H1 (cell line): Measurements from ENCODE around the gene OR4E1. TPM values are rescaled to one million over a fixed set of nuclear protein-coding genes. Genes with fewer than 3 reads are reported as not detected.

ENCODE experiments used
- CTCF ChIA-PET: fragments of 300-600 bp; sonication (Branson Sonifier 250); formaldehyde crosslinking; loops from one replicate; lab custom pipeline; 2021; ENCODE audit not compliant: partially characterized antibody; lab: Charles Lee
- POLR2A ChIA-PET: fragments of 300-600 bp; sonication (Branson Sonifier 250); formaldehyde crosslinking; loops from one replicate; lab custom pipeline; 2021; ENCODE audit warnings: inconsistent platforms; ENCODE audit not compliant: partially characterized antibody; lab: Charles Lee
- DNase-seq, 2 experiments: peaks; one replicate each; pipeline versions ENCODE4 v3.0.0 to v3.0.0-alpha.2; 2010 to 2022; ENCODE audit warnings: low spot score in 2 of 2, low read depth in 1 of 2, mixed read lengths in 1 of 2
- FAIRE-seq: peaks from 2 replicates; lab custom pipeline; 2011; peaks lifted over from hg19 to GRCh38; lab: Jason Lieb, UNC
- H2AFZ ChIP-seq: 2 replicates; pipeline ENCODE4 v1.8.1; 2012; ENCODE audit warnings: low read length, inconsistent platforms
- H2AK5ac ChIP-seq: 2 replicates; pipeline ENCODE4 v1.6.1; 2013; ENCODE audit warnings: low read depth, low read length
- H2BK120ac ChIP-seq: replicated peaks from 2 replicates; pipeline ENCODE3; 2013; ENCODE audit warnings: low read depth, low read length, inconsistent platforms
- H2BK12ac ChIP-seq: 2 replicates; pipeline ENCODE4 v1.6.1; 2013; ENCODE audit warnings: low read depth, low read length
- H2BK15ac ChIP-seq: 2 replicates; pipeline ENCODE4 v1.6.1; 2013; ENCODE audit warnings: low read length
- H2BK20ac ChIP-seq: 2 replicates; pipeline ENCODE4 v1.6.1; 2013; ENCODE audit warnings: low read length
- H2BK5ac ChIP-seq: 2 replicates; pipeline ENCODE4 v1.6.1; 2013; ENCODE audit warnings: low read depth, low read length
- H3K14ac ChIP-seq: 2 replicates; pipeline ENCODE4 v1.6.1; 2013; ENCODE audit warnings: inconsistent platforms; ENCODE audit not compliant: insufficient read length
- H3K18ac ChIP-seq: 2 replicates; pipeline ENCODE4 v1.6.1; 2013; ENCODE audit warnings: low read length; ENCODE audit errors: extremely low read depth
- H3K23ac ChIP-seq: 2 replicates; pipeline ENCODE4 v1.6.1; 2013; ENCODE audit warnings: inconsistent platforms; ENCODE audit not compliant: insufficient read length
- H3K23me2 ChIP-seq: 2 replicates; pipeline ENCODE4 v1.6.1; 2013; ENCODE audit warnings: low read depth, low read length
- H3K27ac ChIP-seq: 2 replicates; pipeline ENCODE4 v1.6.1; 2011; ENCODE audit warnings: low read depth, low read length, inconsistent platforms
- H3K27me3 ChIP-seq, 4 experiments: replicated peaks in 1 of 4; 1 replicate in 1 of 4; 2 replicates in 3 of 4; pipeline versions ENCODE4 v1.6.1 to v1.8.1; 2011 to 2013; ENCODE audit warnings: low read length in 3 of 4, mild to moderate bottlenecking in 3 of 4, inconsistent platforms in 2 of 4, mixed read lengths in 2 of 4, moderate library complexity in 1 of 4; ENCODE audit not compliant: control insufficient read depth in 3 of 4, insufficient read depth in 3 of 4; ENCODE audit errors: extremely low read depth in 1 of 4
- H3K36me3 ChIP-seq, 4 experiments: 2 replicates each; pipeline versions ENCODE4 v1.6.1 to v1.8.1; 2011 to 2013; ENCODE audit warnings: mild to moderate bottlenecking in 4 of 4, low read length in 3 of 4, moderate library complexity in 2 of 4, control low read depth in 1 of 4, inconsistent platforms in 1 of 4; ENCODE audit not compliant: insufficient read depth in 4 of 4, control insufficient read depth in 2 of 4
- H3K4ac ChIP-seq: replicated peaks from 2 replicates; pipeline ENCODE3; 2013; ENCODE audit warnings: low read length, low read depth, mixed read lengths, inconsistent platforms; ENCODE audit not compliant: insufficient read length
- H3K4me1 ChIP-seq, 4 experiments: replicated peaks in 1 of 4; 1 replicate in 1 of 4; 2 replicates in 3 of 4; pipeline versions ENCODE4 v1.6.1 to v1.8.1; 2011 to 2013; ENCODE audit warnings: low read length in 3 of 4, inconsistent platforms in 2 of 4, mixed read lengths in 1 of 4; ENCODE audit not compliant: insufficient read depth in 4 of 4, control insufficient read depth in 3 of 4
- H3K4me2 ChIP-seq, 2 experiments: 2 replicates each; pipeline versions ENCODE4 v1.6.1 to v1.8.1; 2011 to 2013; ENCODE audit warnings: low read depth in 2 of 2, low read length in 2 of 2, control low read depth in 1 of 2, inconsistent platforms in 1 of 2, mild to moderate bottlenecking in 1 of 2; ENCODE audit not compliant: insufficient read depth in 1 of 2
- H3K4me3 ChIP-seq, 4 experiments: fragments of 200-600, 300-600 bp in 1 of 4; sonication (generic), shearing (Covaris generic), sonication (Bioruptor Twin) in 1 of 4; 2 replicates each; pipeline versions ENCODE4 v1.5.1 to v1.8.1; 2011 to 2016; ENCODE audit warnings: low read length in 4 of 4, low read depth in 3 of 4, control low read depth in 2 of 4, inconsistent platforms in 2 of 4, mild to moderate bottlenecking in 2 of 4, mixed read lengths in 1 of 4, moderate library complexity in 1 of 4; ENCODE audit not compliant: insufficient read depth in 2 of 4; ENCODE audit errors: extremely low read depth in 1 of 4
- H3K56ac ChIP-seq: replicated peaks from 2 replicates; pipeline ENCODE3; 2013; ENCODE audit warnings: low read depth, mild to moderate bottlenecking, mixed read lengths, low read length, inconsistent platforms; ENCODE audit not compliant: insufficient read length
- H3K79me1 ChIP-seq: 2 replicates; pipeline ENCODE4 v1.6.1; 2013; ENCODE audit warnings: low read depth, low read length, control low read depth
- H3K79me2 ChIP-seq, 2 experiments: 2 replicates each; pipeline versions ENCODE4 v1.6.1 to v1.8.1; 2012 to 2013; ENCODE audit warnings: low read length in 2 of 2, mild to moderate bottlenecking in 2 of 2, inconsistent platforms in 1 of 2; ENCODE audit not compliant: insufficient read depth in 2 of 2, control insufficient read depth in 1 of 2
- H3K9ac ChIP-seq, 4 experiments: replicated peaks in 1 of 4; 1 replicate in 1 of 4; 2 replicates in 3 of 4; pipeline versions ENCODE4 v1.6.1 to v1.8.1; 2011 to 2013; ENCODE audit warnings: low read depth in 3 of 4, low read length in 3 of 4, control low read depth in 2 of 4, mild to moderate bottlenecking in 2 of 4, moderate library complexity in 2 of 4, inconsistent platforms in 1 of 4; ENCODE audit errors: extremely low read depth in 1 of 4
- H3K9me3 ChIP-seq, 2 experiments: 2 replicates each; pipeline versions ENCODE4 v1.6.1 to v1.8.1; 2012 to 2013; ENCODE audit warnings: mild to moderate bottlenecking in 2 of 2, moderate library complexity in 2 of 2, control low read depth in 1 of 2, inconsistent platforms in 1 of 2, low read depth in 1 of 2, low read length in 1 of 2, mixed read lengths in 1 of 2; ENCODE audit not compliant: insufficient read depth in 2 of 2
- H4K20me1 ChIP-seq, 2 experiments: replicated peaks in 1 of 2; 2 replicates each; pipeline versions ENCODE3 to v1.8.1; 2011 to 2013; ENCODE audit warnings: inconsistent platforms in 2 of 2, low read length in 2 of 2, mild to moderate bottlenecking in 1 of 2; ENCODE audit not compliant: insufficient read depth in 2 of 2, control insufficient read depth in 1 of 2
- H4K5ac ChIP-seq: 2 replicates; pipeline ENCODE4 v1.6.1; 2013; ENCODE audit warnings: low read length, low read depth, mixed read lengths, inconsistent platforms; ENCODE audit not compliant: insufficient read length
- H4K8ac ChIP-seq: 2 replicates; pipeline ENCODE4 v1.8.0; 2013; ENCODE audit warnings: mild to moderate bottlenecking, moderate library complexity, low read length, inconsistent platforms; ENCODE audit not compliant: insufficient read depth; ENCODE audit errors: extremely low read depth
- H4K91ac ChIP-seq: replicated peaks from 2 replicates; pipeline ENCODE3; 2013; ENCODE audit warnings: low read length, mixed read lengths, inconsistent platforms; ENCODE audit not compliant: insufficient read length
- HDAC2 ChIP-seq, 2 experiments: fragments of 300-600 bp in 1 of 2; sonication (generic) in 1 of 2; IDR thresholded peaks; 2 replicates each; pipeline ENCODE4 v1.6.1; 2011 to 2012; ENCODE audit warnings: low read depth in 2 of 2, low read length in 2 of 2, mild to moderate bottlenecking in 2 of 2, moderate library complexity in 2 of 2, borderline replicate concordance in 1 of 2, inconsistent platforms in 1 of 2
- NRF1 ChIP-seq: IDR thresholded peaks from 2 replicates; pipeline ENCODE4 v1.6.1; 2011; ENCODE audit warnings: mild to moderate bottlenecking, low read depth, low read length, improper control_type of control experiment
- PHF8 ChIP-seq: fragments of 200-600 bp; sonication (generic); conservative IDR thresholded peaks from 2 replicates; pipeline ENCODE4 v1.7.1; 2012; ENCODE audit warnings: low read depth, mild to moderate bottlenecking, inconsistent platforms, low read length, moderate library complexity
- RXRA ChIP-seq: IDR thresholded peaks from 2 replicates; pipeline ENCODE4 v1.6.1; 2011; ENCODE audit warnings: low read depth, mild to moderate bottlenecking, low read length, moderate library complexity; ENCODE audit not compliant: insufficient read depth
- SIRT6 ChIP-seq: IDR thresholded peaks from one replicate; pipeline ENCODE4 v1.7.1; 2012; ENCODE audit warnings: low read length, inconsistent platforms
- WGBS, 2 experiments: shearing (Covaris generic) in 1 of 2; methylation state at CpG; one replicate each; pipeline versions ENCODE4 v1.1.6 to v1.1.7; 2013 to 2015; ENCODE audit warnings: low lambda C conversion rate in 2 of 2, mixed read lengths in 2 of 2, inconsistent platforms in 1 of 2, low coverage in 1 of 2, missing lambda C conversion rate in 1 of 2; ENCODE audit not compliant: insufficient replicate concordance in 2 of 2, insufficient coverage in 1 of 2, insufficient read length in 1 of 2; ENCODE audit errors: extremely low coverage in 1 of 2, missing lambda C conversion rate in 1 of 2; 5-methylcytosine and 5-hydroxymethylcytosine counted together
- polyA plus RNA-seq, 7 experiments: library from polyadenylated mRNA; depleted of rRNA in 3 of 7; stranded (reverse) in 5 of 7; unstranded in 2 of 7; fragments of >200 nt in 5 of 7; fragments of 200-250 nt in 2 of 7; gene quantifications; 1 replicate in 5 of 7; 2 replicates in 1 of 7; 4 replicates in 1 of 7; pipeline versions ENCODE4 v1.2.1 to v1.2.3, GENCODE V29; 2011 to 2013; ENCODE audit warnings: missing spikeins in 2 of 7, mixed read lengths in 2 of 7
- total RNA-seq: library from RNA; stranded (reverse); fragmentation: NEBNext Ultra II Directional; extraction: Animal tissue kit (Norgen Biotek cat#: 25700); gene quantifications from 2 replicates; pipeline ENCODE4 v1.2.1, GENCODE V29; 2021

The OR4E1 gene
- total and polyA plus RNA-seq, 2 of the 8 experiments (the other 6 are each of a cell fraction or from before 2014, with no cell fraction given) = not detected

GRCh38 chr14:21672116-21672515, 1.5 kb downstream of the OR4E1 start:
- Histone ChIP-seq H2BK5ac (no peak overlapping the region), H3K4me1 (no peaks in the 10 kb centered on the region), H2AFZ (no peak overlapping the region), H2BK15ac (no peak overlapping the region), H3K27ac (no peak overlapping the region), H2BK20ac (no peak overlapping the region), H3K79me1 (no peaks in the 10 kb centered on the region), H3K4me3 (no peak overlapping the region), H4K91ac (no peak overlapping the region), H4K8ac (no peak overlapping the region), H2BK12ac (no peak overlapping the region), H3K4ac (no peak overlapping the region), H4K20me1 (no peaks in the 10 kb centered on the region), H3K56ac (no peak overlapping the region), H3K79me2 (no peaks in the 10 kb centered on the region), H3K9ac (no peak overlapping the region), H3K9me3 (no peaks in the 10 kb centered on the region), H2BK120ac (no peak overlapping the region), H3K36me3 (no peaks in the 10 kb centered on the region), H3K4me2 (no peak overlapping the region), H3K27me3 (no peaks in the 10 kb centered on the region), H3K23me2 (no peaks in the 10 kb centered on the region), H4K5ac (no peak overlapping the region), H3K23ac (no peak overlapping the region), H3K14ac (no peak overlapping the region), H2AK5ac (no peak overlapping the region), H3K18ac (no peak overlapping the region)
- TF ChIP-seq NRF1 = no peak
- no peak for TF ChIP-seq HDAC2 (IDR thresholded peaks at IDR 0.05; ENCODE audit: borderline replicate concordance in 1 of 2, low read depth in 2 of 2, low read length in 2 of 2)
- no peak for TF ChIP-seq SIRT6
- TF ChIP-seq RXRA = no peak
- TF ChIP-seq PHF8 = no peak
- 100% methylated on average over 1 of the region's 1 CpG; no CpG with 5 or more reads in 1 of the 2 experiments for WGBS, 2 experiments
- CTCF ChIA-PET = interaction anchor here (0.7 to 1.6 kb wide), 2 partner anchors 31 to 96 kb away, joined by 3 to 6 read pairs; no protein-coding TSS in a partner anchor
- POLR2A ChIA-PET = no interaction called here
- FAIRE-seq (no peak), DNase-seq (no peak)
